SKM-1 treated with dmso at 0.1 percent for 144 hours (cell line): ENCODE results near the gene ITPA.
A peak's percentile ranks its signal among the peaks of the same experiment; 100 is the strongest.
"Not testable (repeated sequence)": the region's sequence is repeated elsewhere in the genome, so short reads cannot be mapped to it uniquely, and the experiment has no call there.

Experiments used
- DNase-seq: peaks from one replicate; lab custom pipeline; 2025; ENCODE audit not compliant: unreplicated experiment; lab: John Stamatoyannopoulos, UW

ITPA gene

GRCh38 chr20:3172933-3173609, 36.2 kb upstream of the ITPA start, which contains the start of gene LZTS3:
Gene LZTS3, minus strand, starts transcription at chr20:3173549. Its CDS starts 6,386 bp downstream, at chr20:3167163.
- DNase-seq, result no peak

- DNase-seq, result peak; percentile 26
Measured at GRCh38 chr20:3173610-3174441, 35.5 kb upstream of the ITPA start.

GRCh38 chr20:3174442-3175261, 34.6 kb upstream of the ITPA start:
- DNase-seq, result peak; percentile 6

GRCh38 chr20:3175270-3175669, 34.0 kb upstream of the ITPA start:
- no peak for DNase-seq

GRCh38 chr20:3177746-3178485, 31.4 kb upstream of the ITPA start:
- no peak for DNase-seq

GRCh38 chr20:3180319-3180718, 29.0 kb upstream of the ITPA start:
- DNase-seq, result no peak

GRCh38 chr20:3181270-3181669, 28.0 kb upstream of the ITPA start:
- no peak for DNase-seq

GRCh38 chr20:3182429-3182828, 26.9 kb upstream of the ITPA start:
- not testable (repeated sequence) for DNase-seq

GRCh38 chr20:3183896-3184612, 25.2 kb upstream of the ITPA start:
- no peak for DNase-seq

GRCh38 chr20:3187861-3188260, 21.4 kb upstream of the ITPA start:
- not testable (repeated sequence) for DNase-seq

- DNase-seq, result no peak
Measured at GRCh38 chr20:3188823-3189413, 20.4 kb upstream of the ITPA start.

GRCh38 chr20:3189561-3190131, 19.7 kb upstream of the ITPA start:
- no peak for DNase-seq

GRCh38 chr20:3190681-3191111, 18.6 kb upstream of the ITPA start:
- DNase-seq, result no peak

GRCh38 chr20:3192226-3193015, 16.9 kb upstream of the ITPA start:
- no peak for DNase-seq

- DNase-seq, result no peak
Measured at GRCh38 chr20:3193806-3194616, 15.3 kb upstream of the ITPA start.

- no peak for DNase-seq
Measured at GRCh38 chr20:3194617-3195280, 14.5 kb upstream of the ITPA start.

GRCh38 chr20:3195590-3196237, 13.6 kb upstream of the ITPA start:
- no peak for DNase-seq
